NCI-H1105 treated with DMSO at 0.1 percent for 48 hours (cell line): ENCODE results near the gene KLK5.
"Not testable (repeated sequence)": the region's sequence is repeated elsewhere in the genome, so short reads cannot be mapped to it uniquely, and the experiment has no call there.

Source experiments
- DNase-seq: peaks from one replicate; lab custom pipeline; 2025; lab: John Stamatoyannopoulos, UW

KLK5 gene, protein sequence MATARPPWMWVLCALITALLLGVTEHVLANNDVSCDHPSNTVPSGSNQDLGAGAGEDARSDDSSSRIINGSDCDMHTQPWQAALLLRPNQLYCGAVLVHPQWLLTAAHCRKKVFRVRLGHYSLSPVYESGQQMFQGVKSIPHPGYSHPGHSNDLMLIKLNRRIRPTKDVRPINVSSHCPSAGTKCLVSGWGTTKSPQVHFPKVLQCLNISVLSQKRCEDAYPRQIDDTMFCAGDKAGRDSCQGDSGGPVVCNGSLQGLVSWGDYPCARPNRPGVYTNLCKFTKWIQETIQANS

DNA sequence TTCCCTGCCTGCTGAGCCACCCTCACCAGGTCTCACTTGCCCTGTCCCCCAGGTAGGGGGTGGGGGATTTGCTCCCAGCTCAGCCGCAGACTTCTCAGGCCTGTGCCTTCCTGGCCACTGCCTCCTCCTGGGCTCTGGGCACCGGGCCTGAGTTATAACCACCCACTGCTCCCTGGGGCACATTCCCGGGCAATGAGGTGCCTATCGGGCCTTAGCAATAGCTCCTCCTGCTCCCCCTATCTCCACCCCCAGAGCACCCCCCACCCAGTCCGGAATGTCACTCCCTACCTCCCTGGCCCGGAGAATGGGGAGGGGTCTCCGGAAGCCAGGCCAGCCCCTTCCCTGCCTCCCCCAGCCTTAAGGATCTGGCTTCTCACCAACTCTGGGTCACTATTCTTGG lies at the start of gene KLK5:
TSS of gene KLK5 (minus strand) at position 129 of the 400 bp plus-strand sequence. CDS start 381 bp downstream, outside the sequence.
- no peak for DNase-seq

DNA sequence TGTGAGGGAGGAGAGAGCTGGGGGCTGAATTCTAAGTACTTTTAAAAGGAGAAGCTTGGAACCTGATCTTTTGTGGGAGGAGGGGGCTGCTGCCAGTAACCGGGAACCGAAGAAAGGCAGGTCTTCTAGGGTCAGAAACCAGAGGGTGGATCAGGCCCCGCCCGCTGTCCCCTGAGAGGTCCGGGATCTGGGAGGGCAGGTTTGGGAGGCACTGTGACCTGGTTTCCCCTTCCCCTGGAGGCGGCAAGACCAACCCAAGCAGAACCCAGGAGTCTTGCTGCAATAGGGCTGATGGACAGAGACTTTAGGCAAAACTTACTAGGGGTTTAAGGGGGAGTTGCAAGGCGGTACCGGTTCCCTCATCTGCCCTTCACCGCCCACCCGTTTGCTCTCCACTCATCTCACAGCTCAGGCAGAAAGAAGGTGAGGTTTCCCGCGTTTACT lies 49.3 kb upstream of the KLK5 start:
- no peak for DNase-seq

DNA sequence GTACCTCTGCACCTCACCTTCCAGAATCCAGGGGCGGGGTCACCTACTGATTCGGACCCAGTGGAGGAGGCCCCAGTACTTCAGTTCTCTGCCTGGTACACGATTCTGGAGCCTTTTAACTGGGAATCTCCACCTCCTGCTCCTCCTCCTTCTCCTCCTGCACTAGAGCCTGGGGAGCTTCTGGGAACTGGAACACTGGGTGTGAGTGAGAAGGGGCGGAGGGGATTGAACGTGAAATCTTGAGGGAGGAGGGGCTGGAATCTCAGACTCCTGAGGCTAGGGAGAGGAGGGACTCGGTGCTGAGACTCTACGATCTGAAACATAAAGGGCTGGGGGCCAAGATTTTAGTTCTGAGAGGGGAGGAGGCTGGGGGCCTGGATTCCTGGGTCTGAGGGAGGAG lies 48.7 kb upstream of the KLK5 start, which contains the start of gene KLK8:
TSS of gene KLK8 (minus strand) at position 90 of the 400 bp plus-strand sequence. CDS start 437 bp downstream, outside the sequence.
- DNase-seq = no peak

DNA sequence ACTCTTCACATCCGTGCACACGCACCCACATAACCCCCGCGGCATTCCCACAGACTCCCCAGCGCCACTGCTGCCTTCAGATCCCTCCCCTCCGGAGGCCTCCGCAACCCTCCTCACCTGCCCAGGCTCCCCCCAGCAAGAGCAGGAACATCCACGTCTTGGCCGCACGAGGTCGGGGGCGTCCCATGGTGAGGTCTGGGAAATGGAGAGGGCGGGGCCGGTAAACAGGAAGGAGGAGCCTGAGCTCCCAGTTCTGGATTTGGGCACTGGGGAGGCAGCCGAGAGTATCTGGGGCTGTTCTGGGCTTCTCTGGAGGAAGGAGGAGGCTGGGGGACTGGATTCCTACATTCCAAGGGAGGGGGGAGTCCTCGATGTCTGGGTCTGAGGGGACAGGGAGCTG lies 48.1 kb upstream of the KLK5 start:
- no peak for DNase-seq

DNA sequence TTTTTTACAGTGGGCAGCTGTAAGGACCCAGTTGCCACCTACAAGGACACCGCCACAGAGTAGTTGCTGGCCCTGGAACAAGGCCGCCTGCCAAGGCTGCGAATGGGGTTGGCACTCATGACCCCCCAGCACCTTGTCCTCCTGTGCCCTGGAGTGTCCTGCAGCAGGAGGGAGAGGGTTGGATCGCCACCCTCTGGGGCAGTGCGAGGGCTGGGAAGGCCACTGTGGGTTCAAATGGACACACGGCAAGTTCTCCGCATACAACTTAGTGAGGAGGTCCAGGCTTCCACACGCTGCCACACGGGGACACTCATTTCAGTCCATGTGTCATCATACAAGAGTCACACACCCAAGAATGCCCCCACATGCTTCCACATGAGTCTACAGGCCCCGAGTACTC lies 47.6 kb upstream of the KLK5 start:
- no peak for DNase-seq

DNA sequence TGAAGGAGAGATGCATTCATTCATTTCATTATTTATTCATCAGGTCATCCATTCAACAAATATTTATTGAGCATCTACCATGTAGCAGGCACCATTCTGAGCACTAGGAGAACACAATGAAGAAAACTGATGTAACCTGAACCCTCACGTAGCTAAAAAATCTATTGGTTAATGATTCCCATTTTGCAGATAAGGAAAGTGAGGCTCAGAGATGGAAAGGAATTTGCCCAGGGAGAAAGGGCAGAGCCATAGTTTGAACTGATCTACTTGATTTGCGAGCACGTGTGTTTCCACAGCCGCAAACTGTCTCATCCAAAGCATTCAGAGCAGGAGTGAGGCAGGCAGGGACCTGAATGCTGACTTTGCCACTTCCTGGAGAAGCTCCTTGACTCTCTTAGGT lies 45.8 kb upstream of the KLK5 start:
- DNase-seq = no peak

DNA sequence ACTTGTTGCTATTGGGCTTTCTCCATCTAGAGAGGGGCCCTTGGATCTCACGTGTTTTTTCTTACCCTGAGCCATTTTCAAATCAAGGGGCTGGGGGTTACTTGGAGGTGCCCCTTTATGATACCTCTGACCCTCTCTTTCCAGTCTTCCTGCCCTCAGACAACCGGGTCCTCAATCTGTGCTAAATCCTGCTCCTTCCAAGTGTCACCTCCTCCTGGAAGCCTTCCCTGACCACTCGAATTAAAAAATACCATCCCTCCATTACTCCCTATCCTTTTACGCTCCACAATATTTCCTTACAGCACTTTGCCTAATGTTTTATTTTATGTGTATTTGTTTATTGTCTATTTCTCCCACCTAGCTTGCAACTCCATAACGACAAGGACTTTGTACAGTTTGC lies 45.2 kb upstream of the KLK5 start:
- no peak for DNase-seq

DNA sequence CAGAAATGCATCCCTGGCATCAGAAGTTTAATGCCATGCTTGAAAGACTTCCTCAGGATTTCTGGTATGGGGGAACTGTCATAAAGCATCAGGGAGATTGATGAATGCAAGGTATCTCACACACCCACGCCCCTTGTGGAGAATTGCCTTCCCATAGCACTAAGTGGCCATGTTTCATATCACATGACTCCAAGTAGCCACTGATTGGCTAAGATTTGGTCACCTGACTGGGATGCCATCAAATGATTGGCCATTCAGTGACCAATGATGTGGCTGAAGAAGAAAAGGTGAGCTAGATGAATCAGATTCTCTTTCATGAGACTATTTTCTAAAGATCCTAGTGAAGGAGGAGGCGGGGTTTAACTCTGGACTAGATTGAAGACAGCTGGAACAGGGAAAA lies 41.3 kb upstream of the KLK5 start:
- no peak for DNase-seq

DNA sequence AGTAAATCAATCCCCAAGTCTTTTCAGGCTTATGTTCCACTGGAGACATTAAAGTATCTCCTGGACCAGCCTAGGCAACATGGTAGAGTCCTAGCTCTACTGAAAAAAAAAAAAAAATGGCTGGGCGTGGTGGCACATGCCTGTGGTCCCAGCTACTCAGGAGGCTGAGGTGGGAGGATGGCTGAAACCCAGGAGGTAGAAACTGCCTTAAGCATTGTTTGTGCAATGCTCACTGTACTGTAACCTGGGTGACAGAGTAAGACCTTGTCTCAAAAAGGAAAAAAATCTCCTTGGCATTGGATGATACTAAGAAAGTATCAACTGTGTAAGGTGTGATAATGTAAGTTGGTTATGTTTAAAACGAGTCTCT lies 39.8 kb upstream of the KLK5 start:
- DNase-seq = no peak

DNA sequence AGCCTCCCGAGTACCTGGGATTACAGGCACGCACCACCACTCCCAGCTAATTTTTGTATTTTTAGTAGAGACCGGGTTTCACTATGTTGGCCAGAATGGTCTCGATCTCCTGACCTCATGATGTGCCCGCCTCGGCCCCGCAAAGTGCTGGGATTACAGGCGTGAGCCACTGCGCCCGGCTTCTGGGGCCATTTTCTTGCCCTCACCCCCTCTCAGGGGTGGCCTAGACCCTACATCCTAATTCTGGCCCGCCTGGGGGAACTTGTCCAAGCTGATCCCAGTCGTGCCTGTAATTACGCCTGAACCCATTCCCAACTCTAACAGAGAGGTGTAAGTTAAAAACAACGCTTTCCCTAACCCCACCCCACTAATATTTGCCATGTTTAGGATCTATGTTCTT lies 31.6 kb upstream of the KLK5 start:
- not testable (repeated sequence) for DNase-seq

DNA sequence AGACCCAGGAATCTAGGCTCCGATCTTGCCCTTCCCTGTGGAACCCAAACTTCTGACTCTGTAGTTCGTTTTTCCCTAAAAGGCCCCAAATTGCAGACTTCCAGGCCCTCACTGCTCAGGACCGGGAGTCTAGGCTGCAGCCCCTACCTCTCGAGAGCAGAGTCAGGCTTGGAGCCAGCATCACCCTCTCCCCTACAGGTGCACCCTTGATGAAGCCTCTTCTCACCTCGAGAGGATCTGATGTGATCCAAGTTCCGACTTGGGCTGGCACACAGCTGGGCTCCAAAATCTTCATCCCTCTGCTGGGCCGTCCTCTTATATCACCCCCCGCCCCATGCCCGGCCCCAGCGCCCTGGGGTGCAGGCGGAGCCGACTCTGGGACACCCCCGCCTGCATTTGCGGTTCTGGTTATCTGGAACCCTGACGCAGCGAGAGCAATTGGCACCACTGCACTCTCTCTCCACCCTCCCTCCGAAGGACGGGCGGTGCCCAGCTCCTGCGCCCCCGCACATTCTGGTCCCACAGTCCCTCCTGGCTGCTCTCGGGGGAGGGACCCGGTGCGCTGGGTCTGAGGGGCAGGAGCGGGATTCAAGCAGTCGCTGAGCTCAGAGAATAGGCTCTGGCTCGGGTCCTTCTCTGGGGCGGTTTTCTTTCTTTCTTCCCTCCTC lies 30.9 kb upstream of the KLK5 start, which contains the start of gene KLK7:
TSS of gene KLK7 (minus strand) at position 293 of the 668 bp plus-strand sequence. CDS start 1,518 bp downstream, outside the sequence.
- no peak for DNase-seq

DNA sequence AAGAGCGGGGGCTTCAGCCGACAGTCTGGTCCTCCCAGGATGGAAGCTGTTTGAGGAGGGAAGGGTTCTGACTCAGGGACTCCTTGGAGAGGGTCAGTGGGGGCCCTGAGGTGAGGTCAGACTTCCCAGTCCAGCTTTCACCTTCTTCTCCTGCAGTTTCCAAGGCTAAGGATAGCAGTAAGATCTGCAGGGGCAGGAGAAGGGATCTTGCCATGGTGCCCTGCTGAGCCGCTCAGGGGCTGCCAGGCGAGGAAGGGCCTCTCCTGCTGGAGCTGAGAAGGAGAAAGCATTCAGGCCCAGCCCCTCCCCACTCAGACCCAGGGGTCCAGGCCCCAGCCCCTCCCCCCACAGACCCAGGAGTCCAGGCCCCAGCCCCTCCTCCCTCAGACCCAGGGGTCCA lies 29.3 kb upstream of the KLK5 start:
- no peak for DNase-seq

DNA sequence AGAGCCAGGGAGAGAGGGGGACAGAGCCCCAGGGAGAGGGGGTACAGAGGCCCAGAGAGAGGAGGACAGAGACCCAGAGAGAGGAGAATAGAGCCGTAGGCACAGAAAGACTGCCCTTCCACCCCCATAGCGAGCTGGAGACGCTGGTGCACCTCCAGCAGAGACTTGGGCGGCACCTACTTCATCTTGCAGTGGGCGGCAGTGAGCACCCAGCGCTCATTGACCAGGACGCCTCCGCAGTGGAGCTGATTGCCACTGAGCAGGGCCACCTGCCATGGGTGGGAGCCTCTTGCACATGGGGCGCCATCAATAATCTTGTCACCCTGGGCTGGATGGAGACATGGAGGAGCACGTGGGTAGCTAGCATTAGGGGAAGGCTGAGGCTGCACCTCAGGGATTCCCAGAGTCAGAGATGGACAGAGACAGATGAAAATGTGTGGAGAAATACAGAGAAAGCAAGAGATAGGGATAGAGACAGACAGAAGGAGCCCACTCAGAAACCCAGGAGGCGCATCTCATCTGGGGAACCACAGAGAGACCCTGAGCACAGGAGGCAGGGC lies 28.8 kb upstream of the KLK5 start:
- DNase-seq = no peak

DNA sequence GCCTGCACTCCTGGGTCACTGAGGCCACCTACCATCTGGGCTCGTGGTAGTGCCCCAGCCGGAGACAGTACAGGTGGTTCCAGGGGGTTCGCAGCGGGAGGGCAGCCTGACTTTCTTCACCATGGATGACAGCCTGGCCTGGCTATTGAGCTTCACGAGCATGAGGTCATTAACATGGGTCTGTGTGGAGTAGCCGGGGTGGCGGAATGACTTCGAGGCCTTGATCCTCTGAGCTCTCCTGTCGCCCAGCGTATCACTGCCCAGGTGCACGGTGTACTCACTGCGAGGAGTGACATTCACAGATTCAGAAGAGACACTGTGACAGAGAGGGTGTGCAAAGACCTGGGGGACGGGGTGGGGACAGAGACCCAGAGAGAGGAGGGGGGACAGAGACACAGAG lies 27.4 kb upstream of the KLK5 start:
- DNase-seq = no peak

DNA sequence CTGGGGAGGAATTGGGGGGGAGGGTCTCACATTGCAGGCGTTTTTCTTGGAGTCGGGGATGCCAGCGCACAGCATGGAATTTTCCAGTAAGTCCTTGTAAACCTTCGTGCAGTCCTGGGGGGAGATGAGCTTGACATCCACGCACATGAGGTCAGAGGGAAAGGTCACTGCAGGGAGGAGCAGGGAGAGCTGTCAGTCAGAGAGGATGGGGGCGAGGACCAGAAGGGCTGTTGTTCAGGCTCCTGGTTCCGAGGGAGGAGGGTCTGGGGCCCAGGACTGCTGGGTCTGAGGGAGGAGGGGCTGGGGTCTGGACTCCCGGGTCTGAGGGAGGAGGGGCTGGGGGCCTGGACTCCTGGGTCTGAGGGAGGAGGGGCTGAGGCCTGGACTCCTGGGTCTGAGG lies 26.9 kb upstream of the KLK5 start:
- no peak for DNase-seq

DNA sequence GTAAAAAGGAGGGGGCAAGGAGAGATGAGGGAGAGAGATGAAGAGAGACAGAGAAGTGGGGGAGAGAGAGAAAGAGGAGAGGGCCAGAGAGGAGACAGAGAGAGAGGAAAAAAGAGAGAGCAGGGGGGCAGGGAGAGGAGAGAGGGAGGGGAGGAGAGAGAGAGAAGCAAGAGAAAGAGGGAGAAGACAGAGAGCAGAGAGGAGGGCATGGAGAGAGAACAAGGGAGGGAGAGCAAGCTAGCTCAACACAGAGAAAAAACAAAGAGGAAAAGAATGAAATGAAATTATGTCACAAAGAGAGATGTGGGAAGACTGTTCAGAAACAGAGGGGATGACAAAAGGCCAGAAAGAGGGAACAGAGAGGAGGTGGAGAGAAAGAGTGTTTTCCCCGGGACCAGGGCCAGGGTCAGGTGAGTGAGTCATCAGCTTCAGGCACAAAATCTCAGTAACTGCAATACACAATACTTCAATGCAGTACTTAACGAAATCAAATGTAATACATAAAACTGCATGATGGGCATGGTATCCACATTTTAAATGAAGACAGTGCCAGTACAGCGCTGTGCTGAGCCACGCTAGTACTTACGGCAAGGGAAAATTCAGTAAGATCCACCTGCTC lies 26.0 kb upstream of the KLK5 start:
- no peak for DNase-seq

DNA sequence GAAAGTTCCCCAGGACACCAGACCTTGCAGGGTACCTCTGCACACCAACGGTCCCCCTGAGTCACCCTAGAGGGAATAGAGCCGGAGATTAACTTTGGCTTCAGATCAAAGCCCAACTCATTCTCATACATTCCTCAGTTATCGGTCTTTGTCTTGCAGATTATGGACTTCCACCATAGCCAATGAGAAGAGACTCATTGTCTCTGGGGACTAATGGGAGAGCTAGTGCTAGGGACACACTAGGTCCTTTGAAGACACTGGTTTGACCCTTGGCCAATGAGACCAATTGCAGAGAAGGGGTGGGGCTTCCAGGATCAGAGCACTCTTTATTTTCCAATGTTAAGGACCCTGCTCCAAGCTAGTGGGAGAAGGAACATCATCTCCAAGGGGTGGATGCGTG lies 24.8 kb upstream of the KLK5 start:
- DNase-seq = no peak

DNA sequence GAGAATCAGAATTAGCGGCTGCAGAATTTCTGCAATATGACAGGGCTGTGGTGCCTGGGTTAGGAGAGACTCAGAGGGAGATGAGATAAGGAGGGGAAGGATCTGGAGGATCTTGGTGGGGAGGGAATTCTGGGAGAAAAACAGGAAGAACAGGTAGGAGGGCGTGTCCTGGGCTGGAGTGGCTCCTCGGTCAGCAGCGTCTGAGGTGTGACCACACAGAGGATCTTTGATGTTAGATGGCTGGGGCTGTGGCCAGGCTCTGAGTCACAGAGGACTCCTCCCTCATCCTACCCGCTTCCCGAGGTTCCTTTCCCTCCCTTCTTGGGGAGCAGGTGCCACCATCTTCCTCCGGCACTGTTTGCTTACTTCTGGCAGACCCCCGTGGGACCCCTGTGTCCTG lies 22.9 kb upstream of the KLK5 start:
- DNase-seq = no peak

DNA sequence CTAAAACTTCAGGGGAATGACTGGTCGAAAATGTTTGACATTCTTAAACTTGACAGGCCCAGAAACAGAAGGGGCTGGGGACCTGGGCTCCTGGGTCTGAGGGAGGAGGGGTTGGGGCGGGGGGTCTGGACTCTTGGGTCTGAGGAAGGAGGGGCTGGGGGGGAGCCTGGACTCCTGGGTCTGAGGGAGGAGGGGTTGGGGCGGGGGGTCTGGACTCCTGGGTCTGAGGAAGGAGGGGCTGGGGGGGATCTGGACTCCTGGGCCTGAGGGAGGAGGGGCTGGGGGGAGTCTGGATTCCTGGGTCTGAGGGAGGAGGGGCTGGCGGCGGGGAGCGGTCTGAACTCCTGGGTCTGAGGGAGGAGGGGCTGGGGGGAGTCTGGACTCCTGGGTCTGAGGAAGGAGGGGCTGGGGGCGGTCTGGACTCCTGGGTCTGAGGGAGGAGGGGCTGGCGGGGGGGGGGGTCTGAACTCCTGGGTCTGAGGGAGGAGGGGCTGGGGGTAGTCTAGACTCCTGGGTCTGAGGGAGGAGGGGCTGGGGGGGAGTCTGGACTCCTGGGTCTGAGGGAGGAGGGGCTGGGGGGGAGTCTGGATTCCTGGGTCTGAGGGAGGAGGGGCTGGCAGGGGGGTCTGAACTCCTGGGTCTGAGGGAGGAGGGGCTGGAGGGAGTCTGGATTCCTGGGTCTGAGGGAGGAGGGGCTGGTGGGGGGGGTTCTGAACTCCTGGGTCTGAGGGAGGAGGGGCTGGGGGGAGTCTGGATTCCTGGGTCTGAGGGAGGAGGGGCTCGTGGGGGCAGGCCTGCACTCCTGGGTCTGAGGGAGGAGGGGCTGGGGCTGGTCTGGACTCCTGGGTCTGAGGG lies 22.1 kb upstream of the KLK5 start:
- DNase-seq = no peak

DNA sequence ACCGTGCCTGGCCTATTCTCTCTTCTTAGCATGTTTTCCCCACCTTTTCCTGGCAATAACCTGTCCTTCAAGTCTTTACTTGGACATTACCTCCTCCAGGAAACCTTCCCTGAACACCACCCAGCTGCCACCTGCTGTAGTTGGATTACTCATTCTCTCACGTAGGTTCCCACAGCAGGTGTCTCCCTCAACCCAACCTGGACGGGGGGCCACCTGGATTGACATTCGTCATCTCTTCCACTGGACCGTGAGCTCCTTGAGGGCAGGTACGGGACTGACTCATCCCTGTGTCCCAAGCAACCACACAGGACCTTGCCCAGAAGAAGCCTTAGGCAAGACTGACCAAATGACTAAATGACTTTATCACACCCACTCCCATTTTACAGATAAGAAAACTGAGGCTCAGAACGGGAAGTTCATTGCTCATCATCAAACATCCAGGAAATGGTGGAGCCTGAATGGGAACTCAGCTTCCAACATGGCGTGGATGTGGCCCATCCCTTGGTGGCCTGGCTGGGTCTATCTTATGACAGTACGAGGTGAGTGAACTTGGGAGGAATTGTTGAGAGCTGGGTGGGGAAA lies 20.0 kb upstream of the KLK5 start:
- DNase-seq = no peak

DNA sequence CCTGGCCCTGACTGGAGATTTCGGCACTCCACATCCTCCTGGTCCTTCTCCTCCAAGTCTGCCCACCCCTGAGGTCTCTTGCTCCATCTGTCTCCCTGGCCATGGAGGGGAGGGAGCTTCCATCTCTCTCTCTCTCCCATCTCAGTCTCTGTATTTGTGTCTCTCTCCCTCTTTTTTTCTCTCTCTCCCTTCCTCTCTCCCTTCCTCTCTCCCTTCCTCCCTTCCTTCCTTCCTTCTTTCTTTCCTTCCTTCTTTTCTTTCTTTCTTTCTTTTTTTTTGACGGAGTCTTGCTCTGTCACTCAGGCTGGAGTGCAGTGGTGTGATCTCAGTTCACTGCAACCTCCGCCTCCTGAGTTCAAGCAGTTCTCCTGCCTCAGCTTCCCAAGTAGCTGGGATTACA lies 17.0 kb upstream of the KLK5 start:
- DNase-seq = not testable (repeated sequence)

DNA sequence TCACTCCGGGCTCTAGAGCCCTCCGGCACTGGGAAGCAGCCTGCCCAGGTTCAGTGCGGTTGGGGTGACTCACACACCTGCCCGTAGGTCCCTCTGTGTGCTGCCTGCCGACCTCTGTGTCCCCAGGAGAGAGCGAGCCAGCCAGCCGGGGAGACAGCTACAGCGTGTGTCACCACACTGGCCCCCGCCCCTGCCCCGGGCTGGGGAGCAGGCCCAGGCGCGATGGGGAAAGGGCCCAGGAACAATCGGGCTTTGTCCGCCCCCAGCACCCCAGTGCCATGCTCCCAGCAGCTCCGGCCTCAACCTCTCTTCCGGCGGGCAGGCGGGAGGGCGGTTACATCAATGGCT lies 16.5 kb upstream of the KLK5 start, which contains the start of gene KLK6:
TSS of gene KLK6 (minus strand) at position 179 of the 348 bp plus-strand sequence. CDS start 1,487 bp downstream, outside the sequence.
- DNase-seq = no peak
